Kidney glomerular epithelial cell (primary cell): Measurements from ENCODE around the gene PHC2.
A peak's percentile ranks its signal among the peaks of the same experiment; 100 is the strongest.

Experiments
- DNase-seq: peaks from one replicate; lab custom pipeline; 2025; lab: John Stamatoyannopoulos, UW

PHC2 gene

GRCh38 chr1:33430692-33431593, at the start of gene PHC2:
PHC2 (minus strand) TSS chr1:33431095; CDS start chr1:33375539, 55,556 bp downstream.
- peak; percentile 90 for DNase-seq

- no peak for DNase-seq
Measured at GRCh38 chr1:33477451-33477850, 46.6 kb upstream of the PHC2 start.

GRCh38 chr1:33473900-33474299, 43.0 kb upstream of the PHC2 start:
- no peak for DNase-seq

GRCh38 chr1:33472269-33472980, 41.5 kb upstream of the PHC2 start, which contains the start of gene ZSCAN20:
ZSCAN20 (plus strand) TSS chr1:33472645; CDS start chr1:33479289, 6,644 bp downstream.
- DNase-seq = peak; percentile 99

- DNase-seq = no peak
Measured at GRCh38 chr1:33471416-33471815, 40.5 kb upstream of the PHC2 start.

GRCh38 chr1:33470495-33471012, 39.7 kb upstream of the PHC2 start:
- DNase-seq = peak; percentile 74

GRCh38 chr1:33469691-33470090, 38.8 kb upstream of the PHC2 start:
- no peak for DNase-seq

GRCh38 chr1:33468967-33469366, 38.1 kb upstream of the PHC2 start:
- DNase-seq = no peak

- DNase-seq = no peak
Measured at GRCh38 chr1:33468531-33468930, 37.6 kb upstream of the PHC2 start.

- DNase-seq = no peak
Measured at GRCh38 chr1:33468011-33468410, 37.1 kb upstream of the PHC2 start.

GRCh38 chr1:33466159-33466558, 35.3 kb upstream of the PHC2 start:
- no peak for DNase-seq

- no peak for DNase-seq
Measured at GRCh38 chr1:33465316-33465715, 34.4 kb upstream of the PHC2 start.

- no peak for DNase-seq
Measured at GRCh38 chr1:33464552-33464951, 33.7 kb upstream of the PHC2 start.

- DNase-seq = no peak
Measured at GRCh38 chr1:33462405-33463164, 31.7 kb upstream of the PHC2 start.

GRCh38 chr1:33460947-33461629, 30.2 kb upstream of the PHC2 start:
- DNase-seq = peak; percentile 15

GRCh38 chr1:33460144-33460543, 29.2 kb upstream of the PHC2 start:
- no peak for DNase-seq

GRCh38 chr1:33459691-33460090, 28.8 kb upstream of the PHC2 start:
- peak; percentile 15 for DNase-seq

- DNase-seq = no peak
Measured at GRCh38 chr1:33456502-33456886, 25.6 kb upstream of the PHC2 start.

GRCh38 chr1:33455539-33456501, 24.9 kb upstream of the PHC2 start:
- DNase-seq = peak; percentile 90

- DNase-seq = no peak
Measured at GRCh38 chr1:33454646-33455282, 23.9 kb upstream of the PHC2 start.
